Hematopoietic multipotent progenitor cell treated with erythropoietin and hydrocortisone succinate and interleukin-3 and kit ligand, for 4 days (in vitro differentiated cells): ENCODE results near the gene CREB3L1.
"Not testable (repeated sequence)": the region's sequence is repeated elsewhere in the genome, so short reads cannot be mapped to it uniquely, and the experiment has no call there.

Experiments used
- DNase-seq: peaks from one replicate; pipeline ENCODE4 v3.0.0-alpha.2; 2015

CREB3L1 gene

GRCh38 chr11:46249103-46249937 lies 28.1 kb upstream of the CREB3L1 start:
- peak; percentile 75 for DNase-seq

- DNase-seq, result peak; percentile 55
Measured at GRCh38 chr11:46249938-46250744, 27.3 kb upstream of the CREB3L1 start.

GRCh38 chr11:46250745-46251052 lies 26.8 kb upstream of the CREB3L1 start:
- no peak for DNase-seq

- no peak for DNase-seq
Measured at GRCh38 chr11:46251954-46252353, 25.5 kb upstream of the CREB3L1 start.

DNA sequence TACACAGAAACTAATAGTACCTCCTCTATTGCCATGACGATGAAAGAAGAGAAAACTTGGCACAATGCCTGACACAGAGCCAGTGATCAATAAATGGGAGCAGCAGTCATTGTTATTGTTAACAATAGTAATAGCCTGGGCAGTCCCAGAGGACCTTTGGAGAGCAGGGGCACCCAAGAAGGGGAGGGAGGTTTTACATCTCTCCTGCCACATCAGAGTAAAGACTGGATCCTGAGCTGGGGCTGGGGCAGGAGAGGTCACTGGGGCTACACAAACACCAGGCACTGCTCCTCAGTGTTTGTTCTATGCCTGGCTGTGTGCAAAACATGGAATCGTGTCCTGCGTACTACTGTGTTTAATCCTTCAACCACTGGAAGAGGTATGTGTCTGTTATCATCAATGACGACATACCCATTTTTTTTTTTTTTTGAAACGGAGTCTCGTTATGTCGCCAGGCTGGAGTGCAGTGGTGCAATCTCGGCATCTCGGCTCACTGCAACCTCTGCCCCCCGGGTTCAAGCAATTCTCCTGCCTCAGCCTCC lies 25.0 kb upstream of the CREB3L1 start:
- DNase-seq, result no peak

- no peak for DNase-seq
Measured at GRCh38 chr11:46253258-46254132, 24.0 kb upstream of the CREB3L1 start.

DNA sequence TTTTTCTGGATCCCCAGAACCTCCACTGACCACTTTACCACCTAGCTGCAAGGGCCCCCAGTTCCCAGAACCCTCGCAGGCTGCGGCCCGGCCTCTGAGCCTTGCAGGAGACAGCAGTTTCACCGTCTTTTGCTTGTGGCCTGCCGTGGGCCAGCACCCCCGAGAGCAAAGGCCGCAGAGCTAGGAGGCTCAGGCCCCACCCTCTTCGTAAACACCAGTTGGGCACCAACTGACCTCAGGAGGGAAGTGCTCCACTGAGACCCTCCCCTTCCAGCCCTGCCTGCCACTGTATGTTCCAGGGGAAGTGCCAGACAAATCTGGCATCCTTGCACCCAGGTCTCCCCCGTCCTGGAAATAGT lies 23.4 kb upstream of the CREB3L1 start:
- DNase-seq, result no peak

- DNase-seq, result peak; percentile 63
Measured at GRCh38 chr11:46256540-46257001, 20.9 kb upstream of the CREB3L1 start.

DNA sequence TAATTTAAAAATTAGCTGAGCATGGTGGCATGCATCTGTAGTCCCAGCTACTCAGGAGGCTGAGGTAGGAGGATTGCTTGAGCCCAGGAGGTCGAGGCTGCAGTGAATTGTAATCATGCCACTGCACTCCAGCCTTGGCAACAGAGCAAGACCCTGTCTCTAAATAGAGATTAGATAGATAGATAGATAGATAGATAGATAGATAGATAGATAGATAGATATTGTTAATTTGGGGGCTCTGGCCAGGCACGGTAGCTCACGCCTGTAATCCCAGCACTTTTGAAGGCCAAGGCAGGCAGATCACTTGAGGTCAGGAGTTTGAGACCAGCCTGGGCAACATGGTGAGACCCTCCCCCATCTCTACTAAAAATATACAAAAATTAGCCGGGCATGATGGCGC lies 18.1 kb upstream of the CREB3L1 start:
- not testable (repeated sequence) for DNase-seq

DNA sequence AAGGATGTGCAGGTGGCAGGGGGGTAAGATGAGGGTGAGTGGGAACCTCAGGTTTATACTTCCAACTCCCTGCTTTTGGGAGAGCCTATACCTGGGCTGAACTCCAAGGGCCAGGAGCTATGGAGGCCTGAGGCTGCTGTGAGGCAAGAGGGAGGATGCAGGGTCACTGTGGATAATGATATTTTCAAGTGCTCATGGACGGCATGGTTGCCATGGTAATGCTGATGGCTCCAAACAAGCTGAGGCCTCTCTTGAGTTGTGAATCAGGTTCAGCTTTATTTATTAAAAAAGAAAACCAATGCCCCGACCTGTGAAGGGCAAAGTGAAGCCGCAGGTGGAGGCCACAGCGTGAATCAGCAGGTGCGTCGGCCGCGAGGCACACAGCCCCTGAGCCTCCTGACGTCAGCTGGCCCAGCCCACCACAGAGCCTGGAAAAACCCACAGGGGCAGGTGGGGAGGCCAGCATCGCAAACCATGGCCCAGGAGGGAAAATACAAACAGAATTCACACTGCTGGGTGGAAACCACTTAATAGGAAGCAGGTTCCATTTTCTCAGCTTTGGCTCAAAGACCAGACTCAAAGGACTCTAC lies 17.4 kb upstream of the CREB3L1 start:
- no peak for DNase-seq

DNA sequence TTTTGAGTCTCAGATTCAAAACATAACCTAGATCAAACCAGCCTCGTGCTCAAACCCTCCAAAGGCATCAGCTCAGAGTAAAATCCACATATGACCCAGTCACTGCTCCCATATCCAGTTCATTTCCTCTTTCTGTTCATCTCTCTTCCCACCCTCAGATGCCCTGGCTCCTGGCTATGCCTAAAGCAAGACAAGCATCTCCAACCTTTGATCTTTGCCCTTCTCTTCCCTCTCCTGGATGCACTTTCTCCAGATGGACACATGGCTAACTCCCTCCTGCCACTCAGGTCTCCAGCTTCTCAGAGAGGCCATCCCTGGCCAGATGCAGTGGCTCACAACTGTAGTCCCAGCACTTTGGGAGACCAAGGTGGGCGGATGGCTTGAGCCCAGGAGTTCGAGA lies 14.3 kb upstream of the CREB3L1 start:
- no peak for DNase-seq

- DNase-seq, result no peak
Measured at GRCh38 chr11:46264030-46264429, 13.4 kb upstream of the CREB3L1 start.

DNA sequence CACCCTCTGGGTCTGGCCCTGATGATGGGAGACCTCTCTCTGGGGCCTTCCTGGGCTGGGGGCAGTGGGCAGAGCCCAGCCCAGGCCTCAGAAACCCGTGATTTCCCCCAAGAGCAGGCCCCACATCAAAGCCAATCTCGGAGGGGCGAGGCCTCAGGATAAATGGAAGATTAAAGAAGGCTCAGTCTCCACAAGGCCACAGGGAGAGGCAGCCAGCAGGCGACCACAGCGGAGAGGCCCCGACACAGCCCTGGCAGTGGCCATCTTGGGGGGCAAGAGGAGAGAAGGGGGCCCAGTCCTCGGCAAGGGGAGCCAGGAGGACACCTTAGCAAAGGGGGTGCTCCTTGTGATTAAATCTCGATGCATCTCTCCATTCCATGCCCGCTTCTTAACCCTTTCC lies 12.5 kb upstream of the CREB3L1 start:
- no peak for DNase-seq

GRCh38 chr11:46265764-46266163 lies 11.7 kb upstream of the CREB3L1 start:
- DNase-seq, result no peak

DNA sequence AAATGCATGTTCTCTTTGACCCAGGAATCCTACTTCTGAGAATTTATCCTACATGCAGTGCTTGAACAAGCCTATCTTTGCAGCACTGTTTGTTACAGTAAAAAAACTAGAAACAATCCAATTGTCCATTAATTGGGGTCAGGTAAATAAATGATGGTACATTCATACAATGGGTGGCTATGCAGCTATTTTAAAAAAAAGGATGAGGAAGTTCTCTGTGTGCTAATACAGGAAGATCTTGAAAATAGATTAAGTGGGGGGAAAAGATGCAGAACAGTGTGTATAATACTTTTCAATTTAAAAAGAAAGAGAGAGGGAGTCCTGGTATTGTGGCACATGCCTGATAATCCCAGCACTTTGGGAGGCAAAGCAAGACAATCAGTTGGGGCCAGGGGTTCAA lies 9.5 kb upstream of the CREB3L1 start:
- DNase-seq, result peak; percentile 44

DNA sequence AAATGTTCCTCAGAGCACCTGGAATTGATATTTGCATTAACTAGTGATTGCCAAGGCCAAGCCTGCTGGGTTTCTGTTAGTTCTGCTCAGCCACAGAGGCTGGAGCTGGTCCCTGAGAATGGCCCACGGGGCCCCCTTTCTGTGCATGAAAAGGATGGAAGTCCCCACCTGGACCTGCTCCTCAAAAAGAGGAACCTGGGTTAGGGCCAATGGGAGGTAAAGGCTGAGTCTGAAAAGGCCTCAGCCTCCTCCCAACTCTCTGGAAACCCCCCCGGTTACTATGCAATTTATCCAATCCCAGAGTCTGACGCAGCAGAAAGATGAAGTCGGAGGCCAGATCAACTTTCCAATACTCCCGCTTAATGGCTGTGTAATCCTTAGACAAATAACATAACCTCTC lies 6.8 kb upstream of the CREB3L1 start:
- DNase-seq, result no peak

GRCh38 chr11:46271407-46271806 lies 6.1 kb upstream of the CREB3L1 start:
- no peak for DNase-seq

DNA sequence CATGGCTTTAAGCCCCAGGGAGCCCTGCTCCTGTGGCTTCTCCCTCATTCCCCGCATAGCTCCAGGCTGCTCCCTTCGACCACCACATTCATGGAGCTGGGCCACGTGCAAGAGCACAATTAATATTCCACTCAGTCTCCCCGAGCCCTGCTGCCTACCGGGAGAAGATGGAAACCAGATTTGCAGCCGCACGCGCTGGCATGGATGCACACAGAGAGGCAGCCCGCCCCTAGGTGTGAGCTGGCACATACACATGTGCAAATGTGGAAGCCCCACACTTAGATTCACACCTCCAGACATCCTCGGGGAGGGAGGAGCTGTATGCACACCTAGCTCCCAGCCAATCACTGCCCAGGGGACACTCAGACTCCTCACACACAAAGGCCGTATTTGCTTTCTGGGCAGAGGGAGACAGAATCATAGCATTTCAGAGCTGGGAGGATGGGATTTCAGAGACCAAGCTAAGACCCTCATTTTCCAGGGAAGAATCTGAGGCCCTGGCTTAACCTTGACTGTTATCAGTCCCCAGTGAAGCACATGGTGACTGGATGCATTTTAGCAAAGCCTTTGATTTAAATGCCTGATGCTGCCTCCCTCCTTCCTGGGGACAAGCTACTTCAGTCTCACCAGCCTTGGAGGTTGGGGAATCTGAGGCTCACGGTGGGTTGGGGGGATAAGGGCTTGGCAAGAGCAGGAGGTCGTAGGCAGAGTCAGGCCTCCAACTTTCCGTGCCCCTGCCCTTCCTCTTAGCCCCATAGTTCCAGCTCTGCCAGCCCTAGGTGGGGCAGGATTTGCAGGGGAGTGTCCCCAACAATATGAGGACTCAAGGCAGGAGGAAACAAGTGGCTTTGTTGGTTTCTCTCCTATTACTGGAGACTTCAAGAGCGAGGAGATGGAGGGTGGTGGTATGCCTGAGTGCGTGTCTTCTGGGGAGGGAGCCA lies 5.3 kb upstream of the CREB3L1 start:
- DNase-seq, result no peak

- DNase-seq, result no peak
Measured at GRCh38 chr11:46272816-46273427, 4.5 kb upstream of the CREB3L1 start.

DNA sequence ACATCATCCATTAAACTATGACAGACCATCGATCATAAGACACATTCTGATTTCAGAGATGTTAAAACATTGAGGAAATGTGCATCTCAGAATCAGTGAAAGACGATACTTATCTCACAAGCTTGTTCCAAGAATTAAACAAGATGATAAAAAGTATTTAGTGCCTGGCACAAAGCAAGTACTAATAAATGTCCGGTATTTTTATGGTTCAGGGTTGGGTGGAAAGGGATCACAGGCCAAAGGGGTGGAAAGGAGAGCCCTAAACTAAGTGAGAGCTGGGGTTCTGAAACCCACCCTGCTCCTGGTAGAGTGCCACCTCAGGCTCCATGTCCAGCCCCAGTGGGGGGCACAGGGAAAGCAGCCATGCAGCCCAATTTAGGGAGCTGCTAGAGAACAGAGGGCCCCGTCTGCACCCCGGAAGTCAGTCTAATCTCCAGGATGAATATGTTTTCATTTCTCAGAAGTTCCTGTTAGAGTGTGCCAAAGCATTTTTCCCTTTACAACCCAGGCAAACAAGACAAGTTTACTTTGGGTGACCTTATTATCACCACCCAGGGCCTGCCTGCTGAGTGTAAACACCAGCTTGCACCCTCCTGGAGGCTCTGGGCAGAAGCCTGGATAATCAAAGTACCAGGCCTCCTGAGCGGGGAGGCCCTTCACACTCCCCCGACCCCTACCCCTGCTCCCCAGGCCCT lies 3.8 kb upstream of the CREB3L1 start:
- DNase-seq, result no peak
